ENCODE results near the gene TCERG1L. TPM values are rescaled to one million over a fixed set of nuclear protein-coding genes. Genes with fewer than 3 reads are reported as not detected.

The TCERG1L gene
- total RNA-seq, 2 donors from 2014 or later: not detected

DNA sequence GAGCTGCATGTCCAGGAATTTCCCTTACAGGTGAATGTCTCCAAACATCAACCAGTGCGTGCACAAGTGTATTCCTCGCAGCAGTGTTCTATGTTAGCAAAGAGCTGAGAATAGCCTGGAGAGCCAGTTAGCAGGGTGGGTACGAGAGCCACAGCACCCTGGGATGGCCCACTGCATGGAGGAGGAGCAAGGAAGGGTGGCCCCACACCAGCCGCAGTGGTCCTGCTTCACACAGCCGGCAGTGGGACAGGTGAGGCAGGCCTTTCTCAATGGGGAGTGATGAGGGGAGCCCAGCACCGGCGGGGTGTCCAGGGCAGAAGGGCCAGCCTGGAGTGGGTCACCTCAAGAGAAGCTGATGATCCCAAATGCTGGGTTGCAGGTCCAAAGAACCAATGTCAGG lies 240.7 kb downstream of the TCERG1L start:
- no peaks in the 10 kb centered on the region for H3K4me1 ChIP-seq (ENCODE audit: control insufficient read depth in 1 of 2, low read depth in 2 of 2)
- TF ChIP-seq, protein P1, sequence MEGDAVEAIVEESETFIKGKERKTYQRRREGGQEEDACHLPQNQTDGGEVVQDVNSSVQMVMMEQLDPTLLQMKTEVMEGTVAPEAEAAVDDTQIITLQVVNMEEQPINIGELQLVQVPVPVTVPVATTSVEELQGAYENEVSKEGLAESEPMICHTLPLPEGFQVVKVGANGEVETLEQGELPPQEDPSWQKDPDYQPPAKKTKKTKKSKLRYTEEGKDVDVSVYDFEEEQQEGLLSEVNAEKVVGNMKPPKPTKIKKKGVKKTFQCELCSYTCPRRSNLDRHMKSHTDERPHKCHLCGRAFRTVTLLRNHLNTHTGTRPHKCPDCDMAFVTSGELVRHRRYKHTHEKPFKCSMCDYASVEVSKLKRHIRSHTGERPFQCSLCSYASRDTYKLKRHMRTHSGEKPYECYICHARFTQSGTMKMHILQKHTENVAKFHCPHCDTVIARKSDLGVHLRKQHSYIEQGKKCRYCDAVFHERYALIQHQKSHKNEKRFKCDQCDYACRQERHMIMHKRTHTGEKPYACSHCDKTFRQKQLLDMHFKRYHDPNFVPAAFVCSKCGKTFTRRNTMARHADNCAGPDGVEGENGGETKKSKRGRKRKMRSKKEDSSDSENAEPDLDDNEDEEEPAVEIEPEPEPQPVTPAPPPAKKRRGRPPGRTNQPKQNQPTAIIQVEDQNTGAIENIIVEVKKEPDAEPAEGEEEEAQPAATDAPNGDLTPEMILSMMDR (IDR thresholded peaks at IDR 0.05): no peak
- DNase-seq (ENCODE audit: low spot score) (no peak), ATAC-seq (ENCODE audit: insufficient number of reproducible peaks, low FRiP score, low read depth) (no peak)
- no peaks in the 10 kb centered on the region for H3K27me3 ChIP-seq (replicated peaks; ENCODE audit: insufficient read depth)
- H3K9me3 ChIP-seq: no peaks in the 10 kb centered on the region
- H3K27ac ChIP-seq: no peak overlapping the region
- H3K36me3 ChIP-seq: no peaks in the 10 kb centered on the region
- no peak overlapping the region for H3K4me3 ChIP-seq

DNA sequence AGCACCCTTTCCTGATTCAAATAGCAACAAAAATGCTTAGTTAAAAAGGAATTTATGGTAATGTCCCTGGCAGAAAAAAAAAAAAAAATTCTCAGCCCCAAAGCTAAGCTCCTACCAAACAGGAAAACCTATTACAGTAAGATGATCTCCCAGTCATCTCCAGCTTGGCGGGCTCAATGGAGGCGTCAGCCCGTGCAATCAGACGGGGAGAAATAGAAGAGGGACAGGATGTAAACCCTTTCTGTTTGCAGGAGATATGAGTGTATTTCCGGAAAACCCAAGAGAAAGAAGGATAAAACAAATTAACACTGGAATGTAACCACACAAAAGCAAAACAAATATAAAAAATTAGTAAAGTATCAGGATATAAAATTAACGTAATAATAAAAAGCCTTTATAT lies 242.8 kb downstream of the TCERG1L start:
- Histone ChIP-seq H3K9me3 (no peaks in the 10 kb centered on the region), H3K36me3 (no peaks in the 10 kb centered on the region), H3K27ac (no peak overlapping the region), H3K27me3 (replicated peaks; ENCODE audit: insufficient read depth) (no peaks in the 10 kb centered on the region), H3K4me3 (no peak overlapping the region), H3K4me1 (ENCODE audit: control insufficient read depth in 1 of 2, low read depth in 2 of 2) (no peaks in the 10 kb centered on the region)
- ATAC-seq (ENCODE audit: insufficient number of reproducible peaks, low FRiP score, low read depth) (no peak), DNase-seq (ENCODE audit: low spot score) (no peak)
- TF ChIP-seq, protein P1 (IDR thresholded peaks at IDR 0.05): no peak

DNA sequence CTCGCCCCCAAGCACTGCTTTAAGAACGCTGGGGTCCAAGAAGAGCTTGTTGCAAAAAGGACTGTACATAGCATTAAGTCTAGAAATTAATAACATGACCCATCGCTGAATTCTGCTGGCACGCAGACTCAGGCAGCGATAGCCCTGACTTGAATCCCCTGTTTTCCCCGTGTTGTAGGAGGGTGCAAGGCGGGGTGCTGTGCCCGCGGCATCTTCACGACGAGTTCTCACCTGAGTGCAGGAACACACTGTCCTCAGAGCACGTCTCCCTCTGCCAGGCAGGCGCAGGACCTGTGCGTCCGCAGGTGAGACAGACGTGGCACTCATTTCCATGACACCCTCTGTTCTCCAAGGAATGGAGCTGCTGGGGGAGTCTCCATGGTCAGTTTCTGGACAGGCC lies 243.2 kb downstream of the TCERG1L start:
- no peaks in the 10 kb centered on the region for H3K36me3 ChIP-seq
- H3K27me3 ChIP-seq (replicated peaks; ENCODE audit: insufficient read depth): no peaks in the 10 kb centered on the region
- TF ChIP-seq, protein P1 (IDR thresholded peaks at IDR 0.05): no peak
- no peaks in the 10 kb centered on the region for H3K4me1 ChIP-seq (ENCODE audit: control insufficient read depth in 1 of 2, low read depth in 2 of 2)
- DNase-seq (ENCODE audit: low spot score) (no peak), ATAC-seq (ENCODE audit: insufficient number of reproducible peaks, low FRiP score, low read depth) (no peak)
- no peak overlapping the region for H3K4me3 ChIP-seq
- no peak overlapping the region for H3K27ac ChIP-seq
- H3K9me3 ChIP-seq: no peaks in the 10 kb centered on the region

DNA sequence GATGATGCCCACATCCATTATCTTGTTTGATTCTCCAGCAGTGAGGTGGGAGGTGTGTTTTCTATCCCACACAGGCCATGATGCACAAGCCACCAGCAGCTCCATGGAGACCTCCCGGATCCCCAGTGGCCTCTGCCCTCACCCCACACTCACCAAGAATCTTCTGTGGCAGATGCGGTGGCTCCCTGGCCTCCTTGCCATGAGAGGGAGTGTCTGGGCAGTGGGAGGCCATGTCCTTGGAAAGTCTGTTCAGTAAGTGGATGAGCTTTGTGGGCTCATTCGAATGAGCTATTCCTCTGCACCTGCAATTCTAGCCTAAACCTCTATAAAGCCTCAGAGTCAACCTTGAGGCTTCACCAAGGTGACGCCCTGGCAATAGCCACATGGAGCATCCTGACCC lies 243.8 kb downstream of the TCERG1L start:
- H3K27me3 ChIP-seq (replicated peaks; ENCODE audit: insufficient read depth): no peaks in the 10 kb centered on the region
- TF ChIP-seq, protein P1 (IDR thresholded peaks at IDR 0.05): no peak
- H3K9me3 ChIP-seq: no peaks in the 10 kb centered on the region
- H3K4me1 ChIP-seq (ENCODE audit: control insufficient read depth in 1 of 2, low read depth in 2 of 2): no peaks in the 10 kb centered on the region
- H3K4me3 ChIP-seq: no peak overlapping the region
- H3K27ac ChIP-seq: no peak overlapping the region
- DNase-seq (ENCODE audit: low spot score): no peak
- no peaks in the 10 kb centered on the region for H3K36me3 ChIP-seq
- ATAC-seq (ENCODE audit: insufficient number of reproducible peaks, low FRiP score, low read depth): no peak

DNA sequence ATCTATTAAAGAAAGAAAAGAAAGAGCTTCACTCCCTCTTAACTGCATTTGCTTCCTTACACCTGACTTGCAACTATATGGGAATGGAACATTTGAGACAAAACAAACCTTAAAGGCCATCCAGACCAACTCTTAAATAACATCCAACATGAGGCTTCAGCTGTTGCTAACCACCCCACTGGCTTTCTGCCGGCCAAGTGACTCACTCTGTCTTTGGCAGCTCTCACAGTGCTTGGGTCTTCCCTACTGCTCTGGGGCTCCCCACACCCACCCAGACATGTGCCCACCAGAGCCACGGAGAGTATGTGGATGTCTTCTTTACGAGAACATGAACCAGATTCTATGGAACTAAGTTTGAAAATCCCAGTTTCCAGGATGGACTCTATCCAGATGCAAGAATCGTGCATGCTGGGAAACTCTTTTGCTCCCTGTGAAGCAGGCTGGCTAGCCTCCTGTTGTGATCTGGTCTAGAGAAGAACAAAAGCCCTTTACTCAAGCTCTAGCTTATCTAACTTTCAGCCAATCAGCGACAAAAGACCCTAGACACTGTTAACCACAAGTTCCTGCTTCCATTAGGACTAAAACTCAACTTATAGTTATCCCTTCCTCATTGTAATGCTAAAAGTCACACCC lies 245.7 kb downstream of the TCERG1L start:
- Histone ChIP-seq H3K36me3 (no peaks in the 10 kb centered on the region), H3K27ac (no peak overlapping the region), H3K4me1 (ENCODE audit: control insufficient read depth in 1 of 2, low read depth in 2 of 2) (no peaks in the 10 kb centered on the region), H3K4me3 (no peak overlapping the region), H3K27me3 (replicated peaks; ENCODE audit: insufficient read depth) (no peaks in the 10 kb centered on the region), H3K9me3 (no peaks in the 10 kb centered on the region)
- no peak for ATAC-seq (ENCODE audit: insufficient number of reproducible peaks, low FRiP score, low read depth)
- TF ChIP-seq, protein P1 (IDR thresholded peaks at IDR 0.05): no peak
- no peak for DNase-seq (ENCODE audit: low spot score)

Measured in thoracic aorta (tissue), 2 donors.